OCI-LY7 (cell line): ENCODE results near the gene DYNLRB1. TPM values are rescaled to one million over a fixed set of nuclear protein-coding genes. Genes with fewer than 3 reads are reported as not detected.
"Not testable (repeated sequence)": the region's sequence is repeated elsewhere in the genome, so short reads cannot be mapped to it uniquely, and the experiment has no call there.

Experiments used
- BruUV-seq: library from RNA; stranded (reverse); fragments of 400-500 nt; replicated peaks from 2 replicates; lab custom pipeline; 2021; lab: Mats Ljungman, UMichigan
- CTCF ChIA-PET: fragments of 300-600 bp; sonication (Branson Sonifier 250); formaldehyde crosslinking; loops from one replicate; lab custom pipeline; 2022; ENCODE audit warnings: antibody characterized with exemption; ENCODE audit not compliant: unreplicated experiment; lab: Charles Lee
- POLR2A ChIA-PET: fragments of 300-600 bp; sonication (Branson Sonifier 250); formaldehyde crosslinking; loops from one replicate; lab custom pipeline; 2022; ENCODE audit warnings: antibody characterized with exemption; lab: Charles Lee
- DNase-seq: peaks from one replicate; pipeline ENCODE4 v3.0.0-alpha.2; 2015; ENCODE audit warnings: low spot score
- H2AFZ ChIP-seq: fragments of 200-600 bp; sonication (generic), shearing (Covaris generic); 2 replicates; pipeline ENCODE4 v1.6.1; 2014; ENCODE audit warnings: mild to moderate bottlenecking, antibody characterized with exemption, low read length, moderate library complexity
- H3K27ac ChIP-seq: fragments of 200-600 bp; sonication (generic); 2 replicates; pipeline ENCODE4 v1.5.1; 2014; ENCODE audit warnings: mixed run types, low read depth, mild to moderate bottlenecking, moderate library complexity, low read length, inconsistent platforms; ENCODE audit not compliant: poor library complexity, severe bottlenecking
- H3K36me3 ChIP-seq: fragments of 200-600 bp; sonication (generic); 2 replicates; pipeline ENCODE4 v1.6.1; 2014; ENCODE audit warnings: mild to moderate bottlenecking, antibody characterized with exemption, low read length, moderate library complexity, mixed read lengths; ENCODE audit not compliant: insufficient read depth
- H3K4me1 ChIP-seq: fragments of 200-600 bp; sonication (generic); 2 replicates; pipeline ENCODE4 v1.5.1; 2014; ENCODE audit warnings: mild to moderate bottlenecking, low read length; ENCODE audit not compliant: insufficient read depth, poor library complexity, severe bottlenecking
- H3K4me2 ChIP-seq: fragments of 200-600 bp; sonication (generic); 2 replicates; pipeline ENCODE4 v1.6.1; 2014; ENCODE audit warnings: mild to moderate bottlenecking, low read length
- H3K4me3 ChIP-seq: fragments of 200-600 bp; sonication (generic); 2 replicates; pipeline ENCODE4 v1.5.1; 2014; ENCODE audit warnings: mild to moderate bottlenecking, low read depth, low read length; ENCODE audit not compliant: poor library complexity, severe bottlenecking
- H3K79me2 ChIP-seq: fragments of 200-600 bp; sonication (generic); 2 replicates; pipeline ENCODE4 v1.6.1; 2016; ENCODE audit warnings: low read depth, mild to moderate bottlenecking, low read length, moderate library complexity, mixed read lengths; ENCODE audit not compliant: insufficient read depth
- H3K9me2 ChIP-seq: fragments of 200-600 bp; sonication (generic); 2 replicates; pipeline ENCODE4 v1.6.1; 2016; ENCODE audit warnings: mild to moderate bottlenecking, low read length, mixed read lengths; ENCODE audit not compliant: insufficient read depth
- H3K9me3 ChIP-seq: fragments of 200-600 bp; sonication (generic); 2 replicates; pipeline ENCODE4 v1.6.1; 2014; ENCODE audit warnings: mild to moderate bottlenecking, mixed run types, low read length, mixed read lengths
- H4K20me1 ChIP-seq: fragments of 200-600 bp; sonication (generic); 2 replicates; pipeline ENCODE4 v1.6.1; 2014; ENCODE audit warnings: mild to moderate bottlenecking, antibody characterized with exemption, low read length, moderate library complexity, mixed read lengths; ENCODE audit not compliant: insufficient read depth
- EZH2phosphoT487 ChIP-seq: fragments of 200-600 bp; sonication (generic); IDR thresholded peaks from 2 replicates; pipeline ENCODE4 v1.6.1; 2018; ENCODE audit warnings: low read depth, borderline replicate concordance, mild to moderate bottlenecking, mixed run types, antibody characterized with exemption, low read length, moderate library complexity, mixed read lengths
- intact Hi-C: fragments of 100-400 bp; cut with micrococcal nuclease; formaldehyde crosslinking; loops from one replicate; pipeline ENCODE4 v1.10.0; 2022; ENCODE audit not compliant: unreplicated experiment
- total RNA-seq, 2 experiments: library from RNA; depleted of rRNA in 1 of 2; stranded (reverse); fragments of >200 nt in 1 of 2; shearing (Covaris generic) in 1 of 2; gene quantifications; 2 replicates each; pipeline ENCODE4 v1.2.3, GENCODE V29; 2014 to 2022

Gene DYNLRB1
- total RNA-seq, 2 experiments from 2014 or later = 94.2 to 128 TPM

DNA sequence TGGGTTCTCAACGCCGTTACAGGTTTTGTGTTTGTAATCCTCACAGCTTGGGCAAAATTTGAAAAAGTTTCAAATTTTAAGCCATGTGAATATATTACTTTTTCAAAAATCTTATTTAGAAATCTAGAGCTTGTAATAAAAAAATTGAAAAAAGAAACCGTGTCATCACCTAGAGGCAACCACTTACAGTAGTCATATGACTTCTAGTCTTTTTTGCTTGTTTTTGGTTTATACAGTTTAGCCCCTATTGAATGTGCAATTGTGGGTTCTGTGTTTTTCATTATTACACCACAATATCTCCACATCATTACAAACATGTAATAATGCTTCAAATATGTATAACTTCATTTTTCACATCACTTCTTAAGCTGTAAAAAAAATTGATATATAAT, 888 bp downstream of the DYNLRB1 start:
- H3K79me2 ChIP-seq = peaks cover 28% of the 10 kb centered on the region
- BruUV-seq = no TSS peak
- peak overlapping the region; percentile 93 for H2AFZ ChIP-seq

DNA sequence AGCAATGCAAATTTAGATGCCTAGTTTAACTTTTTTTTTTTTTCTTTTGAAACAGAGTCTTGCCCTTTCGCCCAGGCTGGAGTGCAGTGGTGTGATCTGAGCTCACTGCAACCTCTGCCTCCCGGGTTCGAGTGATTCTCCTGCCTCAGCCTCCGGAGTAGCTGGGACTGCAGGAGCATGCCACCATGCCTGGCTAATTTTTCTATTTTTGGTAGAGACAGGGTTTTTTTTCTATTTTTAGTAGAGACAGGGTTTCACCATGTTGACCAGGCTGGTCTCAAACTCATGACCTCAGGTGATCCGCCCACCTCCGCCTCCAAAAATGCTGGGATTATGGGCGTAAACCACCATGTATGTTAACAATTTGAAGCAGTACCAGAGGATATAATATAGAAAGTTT, 2.6 kb downstream of the DYNLRB1 start:
- CTCF ChIA-PET, H3K9me3 ChIP-seq, DNase-seq, BruUV-seq, H3K4me3 ChIP-seq, H4K20me1 ChIP-seq, H2AFZ ChIP-seq, intact Hi-C loops, H3K27ac ChIP-seq, H3K36me3 ChIP-seq, H3K4me2 ChIP-seq, H3K9me2 ChIP-seq: not testable (repeated sequence)
- POLR2A ChIA-PET = interaction anchor here (0.6 to 0.7 kb wide), 3 partner anchors 23 to 398 kb away, joined by 3 to 4 read pairs (median 4); no protein-coding TSS in a partner anchor
- H3K79me2 ChIP-seq = peaks cover 28% of the 10 kb centered on the region
- H3K4me1 ChIP-seq = peaks cover 25% of the 10 kb centered on the region

More for the DNA sequence above, 888 bp downstream of the DYNLRB1 start:
- POLR2A ChIA-PET = interaction anchor here (0.5 to 1.5 kb wide), 6 partner anchors 53 to 1612 kb away, joined by 3 to 7 read pairs (median 4); no protein-coding TSS in a partner anchor
- Histone ChIP-seq H3K9me3 (no peaks in the 10 kb centered on the region), H3K27ac (peak overlapping the region; percentile 29), H3K4me2 (peak overlapping the region; percentile 95), H4K20me1 (no peaks in the 10 kb centered on the region), H3K36me3 (peaks cover 9% of the 10 kb centered on the region; the same call in 1 of the 2 replicates), H3K4me3 (peak overlapping the region; percentile 99), H3K9me2 (no peaks in the 10 kb centered on the region), H3K4me1 (peaks cover 19% of the 10 kb centered on the region)
- no peak for TF ChIP-seq EZH2phosphoT487
- DNase-seq = no peak
- CTCF ChIA-PET = interaction anchor here (2.4 kb wide), 1 partner anchor 204 kb away, joined by 11 read pairs; no protein-coding TSS in a partner anchor
- intact Hi-C loops = loop anchor here (2.0 kb wide), 1 partner anchor 214 kb away; the partner anchor contains the start of gene AHCY

DNA sequence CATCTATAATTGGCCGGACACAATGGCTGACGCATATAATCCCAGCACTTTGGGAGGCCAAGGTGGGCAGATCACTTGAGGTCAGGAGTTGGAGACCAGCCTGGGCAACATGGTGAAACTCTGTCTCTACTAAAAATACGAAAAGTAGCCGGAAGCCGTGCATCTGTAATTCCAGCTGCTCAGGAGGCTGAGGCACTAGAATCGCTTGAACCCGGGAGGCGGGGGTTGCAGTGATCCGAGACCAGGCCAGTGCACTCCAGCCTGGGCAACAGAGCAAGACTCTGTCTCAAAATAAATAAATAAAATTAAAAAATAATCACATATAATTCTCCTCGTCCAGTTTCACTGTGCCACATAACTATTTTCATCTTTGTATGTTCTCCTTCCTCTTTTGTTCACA, 3.6 kb downstream of the DYNLRB1 start:
- DNase-seq, H4K20me1 ChIP-seq, H3K4me3 ChIP-seq, CTCF ChIA-PET, BruUV-seq, H3K36me3 ChIP-seq, H3K27ac ChIP-seq, H3K9me3 ChIP-seq, H3K4me2 ChIP-seq, H2AFZ ChIP-seq, H3K9me2 ChIP-seq: not testable (repeated sequence)
- H3K4me1 ChIP-seq = peaks cover 23% of the 10 kb centered on the region
- intact Hi-C loops = loop anchor here (5.0 kb wide), 1 partner anchor 328 kb away; no protein-coding TSS in a partner anchor
- POLR2A ChIA-PET = interaction anchor here (0.6 kb wide), 2 partner anchors 399 to 1540 kb away, joined by 3 to 4 read pairs; no protein-coding TSS in a partner anchor
- peaks cover 28% of the 10 kb centered on the region for H3K79me2 ChIP-seq
